Fibroblast of pulmonary artery (primary cell): ENCODE data around the gene BAZ2B.

Experiments
- DNase-seq: peaks from one replicate; pipeline ENCODE4 v3.0.0-alpha.2; 2010; ENCODE audit warnings: low read depth
- H3K4me3 ChIP-seq: replicated peaks from 2 replicates; pipeline ENCODE4 v1.5.1; 2011; ENCODE audit warnings: low read depth, mild to moderate bottlenecking, control low read depth, low read length, moderate library complexity
- CTCF ChIP-seq: IDR thresholded peaks from 2 replicates; pipeline ENCODE4 v1.5.1; 2011; ENCODE audit warnings: mild to moderate bottlenecking, control low read depth, low read length, inconsistent platforms; ENCODE audit errors: missing control alignments

Gene BAZ2B

GRCh38 chr2:159561786-159562185 lies 54.6 kb downstream of the BAZ2B start:
- no peak for DNase-seq
- no peak overlapping the region for H3K4me3 ChIP-seq
- no peak for TF ChIP-seq CTCF

- DNase-seq = no peak
- H3K4me3 ChIP-seq = no peak overlapping the region
- no peak for TF ChIP-seq CTCF
Measured at GRCh38 chr2:159561242-159561641, 55.1 kb downstream of the BAZ2B start.

GRCh38 chr2:159559034-159559433 lies 57.3 kb downstream of the BAZ2B start:
- H3K4me3 ChIP-seq = no peak overlapping the region
- no peak for TF ChIP-seq CTCF
- DNase-seq = no peak

- no peak for TF ChIP-seq CTCF
- DNase-seq = no peak
- no peak overlapping the region for H3K4me3 ChIP-seq
Measured at GRCh38 chr2:159558479-159558878, 57.9 kb downstream of the BAZ2B start.

- DNase-seq = no peak
- no peak overlapping the region for H3K4me3 ChIP-seq
- peak; percentile 40 for TF ChIP-seq CTCF
Measured at GRCh38 chr2:159557437-159558034, 58.8 kb downstream of the BAZ2B start.

- no peak for DNase-seq
- no peak for TF ChIP-seq CTCF
- H3K4me3 ChIP-seq = no peak overlapping the region
Measured at GRCh38 chr2:159555651-159556392, 60.5 kb downstream of the BAZ2B start.

GRCh38 chr2:159553727-159554126 lies 62.6 kb downstream of the BAZ2B start:
- H3K4me3 ChIP-seq = no peak overlapping the region
- no peak for TF ChIP-seq CTCF
- DNase-seq = no peak
